ENCODE measurements around the gene ABCC8.

ABCC8 gene

GRCh38 chr11:17387811-17388210 lies 88.8 kb downstream of the ABCC8 start:
- DNase-seq (ENCODE audit: low read depth in 2 of 2) = no peak

GRCh38 chr11:17387254-17387653 lies 89.4 kb downstream of the ABCC8 start:
- no peak for DNase-seq (ENCODE audit: low read depth in 2 of 2)

GRCh38 chr11:17386331-17387084 lies 90.1 kb downstream of the ABCC8 start:
- no peak for DNase-seq (ENCODE audit: low read depth in 2 of 2)

GRCh38 chr11:17385926-17386325 lies 90.7 kb downstream of the ABCC8 start:
- DNase-seq (ENCODE audit: low read depth in 2 of 2) = no peak

- no peak for DNase-seq (ENCODE audit: low read depth in 2 of 2)
Observed at GRCh38 chr11:17385492-17385891, 91.2 kb downstream of the ABCC8 start.

- peak; percentile 49 to 59 for DNase-seq (ENCODE audit: low read depth in 2 of 2)
Observed at GRCh38 chr11:17384002-17384511, 92.6 kb downstream of the ABCC8 start.

- no peak for DNase-seq (ENCODE audit: low read depth in 2 of 2)
Observed at GRCh38 chr11:17383461-17383860, 93.2 kb downstream of the ABCC8 start.

GRCh38 chr11:17382046-17382728 lies 94.5 kb downstream of the ABCC8 start:
- no peak for DNase-seq (ENCODE audit: low read depth in 2 of 2)

GRCh38 chr11:17381156-17381555 lies 95.5 kb downstream of the ABCC8 start:
- no peak for DNase-seq (ENCODE audit: low read depth in 2 of 2)

- no peak for DNase-seq (ENCODE audit: low read depth in 2 of 2)
Observed at GRCh38 chr11:17379383-17380180, 97.1 kb downstream of the ABCC8 start.

- no peak for DNase-seq (ENCODE audit: low read depth in 2 of 2)
Observed at GRCh38 chr11:17378655-17379054, 98.0 kb downstream of the ABCC8 start.

- no peak for DNase-seq (ENCODE audit: low read depth in 2 of 2)
Observed at GRCh38 chr11:17376493-17376892, 100.2 kb downstream of the ABCC8 start.

- DNase-seq (ENCODE audit: low read depth in 2 of 2) = no peak
Observed at GRCh38 chr11:17375547-17375946, 101.1 kb downstream of the ABCC8 start.

GRCh38 chr11:17371614-17372013 lies 105.0 kb downstream of the ABCC8 start:
- DNase-seq (ENCODE audit: low read depth in 2 of 2) = no peak

GRCh38 chr11:17369684-17370243 lies 106.9 kb downstream of the ABCC8 start:
- no peak for DNase-seq (ENCODE audit: low read depth in 2 of 2)

GRCh38 chr11:17369094-17369493 lies 107.6 kb downstream of the ABCC8 start:
- no peak for DNase-seq (ENCODE audit: low read depth in 2 of 2)

- DNase-seq (ENCODE audit: low read depth in 2 of 2) = no peak
Observed at GRCh38 chr11:17368551-17368950, 108.1 kb downstream of the ABCC8 start.

GRCh38 chr11:17366495-17366894 lies 110.2 kb downstream of the ABCC8 start:
- no peak for DNase-seq (ENCODE audit: low read depth in 2 of 2)

GRCh38 chr11:17354601-17354991 lies 122.0 kb downstream of the ABCC8 start:
- DNase-seq (ENCODE audit: low read depth in 2 of 2) = peak in 1 of 2 donors; percentile 36

GRCh38 chr11:17353821-17354600 lies 122.6 kb downstream of the ABCC8 start:
- DNase-seq (ENCODE audit: low read depth in 2 of 2) = no peak

Data from stimulated activated CD8-positive, alpha-beta memory T cell treated with anti-CD3 and anti-CD28 coated beads, Interleukin-15, amount 100 ng/mL, for 4 hours (primary cell).